Loucy (cell line): ENCODE measurements around the gene TPSB2.

Source experiments
- EZH2phosphoT487 ChIP-seq: fragments of 200-600 bp; IDR thresholded peaks from 2 replicates; pipeline ENCODE4 v1.6.1; 2018; ENCODE audit warnings: antibody characterized with exemption, mild to moderate bottlenecking, moderate library complexity, borderline replicate concordance
- TF ChIP-seq, protein P1 (sequence below): fragments of 200-600 bp; sonication (generic); conservative IDR thresholded peaks from 2 replicates; pipeline ENCODE4 v1.5.1; 2014; ENCODE audit warnings: mild to moderate bottlenecking, antibody characterized with exemption, low read length

DNA sequence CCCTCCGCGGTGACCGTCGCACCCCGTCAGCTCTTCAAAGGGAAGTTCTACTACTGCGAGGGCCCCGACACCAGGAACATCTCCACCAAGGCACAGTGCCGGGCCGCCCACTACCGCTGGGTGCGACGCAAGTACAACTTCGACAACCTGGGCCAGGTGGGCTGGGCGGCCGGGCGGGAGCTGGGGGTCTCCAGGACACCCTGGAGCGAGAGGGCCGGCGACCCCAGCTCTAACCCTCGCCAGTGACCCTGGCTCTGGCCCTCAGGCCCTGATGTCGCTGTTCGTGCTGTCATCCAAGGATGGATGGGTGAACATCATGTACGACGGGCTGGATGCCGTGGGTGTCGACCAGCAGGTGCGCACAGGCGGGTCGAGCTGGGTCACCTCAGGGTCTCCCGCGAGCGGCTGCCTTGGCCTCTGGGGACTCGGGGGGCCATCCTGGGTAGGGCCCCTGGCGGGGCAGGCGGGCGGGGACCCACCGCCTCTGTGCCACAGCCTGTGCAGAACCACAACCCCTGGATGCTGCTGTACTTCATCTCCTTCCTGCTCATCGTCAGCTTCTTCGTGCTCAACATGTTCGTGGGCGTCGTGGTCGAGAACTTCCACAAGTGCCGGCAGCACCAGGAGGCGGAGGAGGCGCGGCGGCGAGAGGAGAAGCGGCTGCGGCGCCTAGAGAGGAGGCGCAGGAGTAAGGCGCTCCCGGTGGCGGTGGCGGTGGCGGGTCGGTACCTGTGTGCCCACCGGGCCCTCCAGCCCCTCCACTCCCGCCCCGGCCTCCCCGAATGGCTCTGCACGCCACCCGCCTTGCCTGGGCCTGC, 18.3 kb downstream of the TPSB2 start:
- TF ChIP-seq, protein P1, sequence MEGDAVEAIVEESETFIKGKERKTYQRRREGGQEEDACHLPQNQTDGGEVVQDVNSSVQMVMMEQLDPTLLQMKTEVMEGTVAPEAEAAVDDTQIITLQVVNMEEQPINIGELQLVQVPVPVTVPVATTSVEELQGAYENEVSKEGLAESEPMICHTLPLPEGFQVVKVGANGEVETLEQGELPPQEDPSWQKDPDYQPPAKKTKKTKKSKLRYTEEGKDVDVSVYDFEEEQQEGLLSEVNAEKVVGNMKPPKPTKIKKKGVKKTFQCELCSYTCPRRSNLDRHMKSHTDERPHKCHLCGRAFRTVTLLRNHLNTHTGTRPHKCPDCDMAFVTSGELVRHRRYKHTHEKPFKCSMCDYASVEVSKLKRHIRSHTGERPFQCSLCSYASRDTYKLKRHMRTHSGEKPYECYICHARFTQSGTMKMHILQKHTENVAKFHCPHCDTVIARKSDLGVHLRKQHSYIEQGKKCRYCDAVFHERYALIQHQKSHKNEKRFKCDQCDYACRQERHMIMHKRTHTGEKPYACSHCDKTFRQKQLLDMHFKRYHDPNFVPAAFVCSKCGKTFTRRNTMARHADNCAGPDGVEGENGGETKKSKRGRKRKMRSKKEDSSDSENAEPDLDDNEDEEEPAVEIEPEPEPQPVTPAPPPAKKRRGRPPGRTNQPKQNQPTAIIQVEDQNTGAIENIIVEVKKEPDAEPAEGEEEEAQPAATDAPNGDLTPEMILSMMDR = no peak
- no peak for TF ChIP-seq EZH2phosphoT487
